Stimulated activated naive CD8-positive, alpha-beta T cell treated with anti-CD3 and anti-CD28 coated beads, Interleukin-15, amount 100 ng/mL, for 72 hours (primary cell): Measurements from ENCODE around the gene DPP9.
A peak's percentile ranks its signal among the peaks of the same experiment; 100 is the strongest.
"Not testable (repeated sequence)": the region's sequence is repeated elsewhere in the genome, so short reads cannot be mapped to it uniquely, and the experiment has no call there.

Experiments
- ATAC-seq: fragments of 150-1000 bp; cut with Tn5 transposase; 2 replicates; pipeline ENCODE4 v1.10.0; 2021; ENCODE audit warnings: mild to moderate bottlenecking, moderate library complexity
- DNase-seq, 2 donors: peaks; one replicate each; pipeline ENCODE4 v3.0.0; 2021 to 2022
- H3K27ac Mint-ChIP-seq, 2 donors: one replicate each; pipeline ENCODE4 v1.8.0; 2022; ENCODE audit warnings: mild to moderate bottlenecking in 2 of 2, mixed read lengths in 2 of 2, moderate library complexity in 2 of 2
- H3K27me3 Mint-ChIP-seq: one replicate; pipeline ENCODE4 v1.8.0; 2022; ENCODE audit warnings: mixed read lengths
- H3K4me1 Mint-ChIP-seq: one replicate; pipeline ENCODE4 v1.8.0; 2022; ENCODE audit warnings: mild to moderate bottlenecking, mixed read lengths
- H3K4me3 Mint-ChIP-seq, 2 donors: one replicate each; pipeline ENCODE4 v1.8.0; 2022; ENCODE audit warnings: mild to moderate bottlenecking in 2 of 2, mixed read lengths in 2 of 2, moderate library complexity in 1 of 2
- H3K9me3 Mint-ChIP-seq, 2 donors: one replicate each; pipeline ENCODE4 v1.8.0; 2022; ENCODE audit warnings: mixed read lengths in 2 of 2

DPP9 gene

GRCh38 chr19:4745986-4746385 lies 22.3 kb upstream of the DPP9 start:
- Mint-ChIP-seq H3K9me3 (no peaks in the 10 kb centered on the region), H3K27ac (no peak overlapping the region), H3K27me3 (peaks cover 56% of the 10 kb centered on the region), H3K4me3 (no peak overlapping the region), H3K4me1 (no peaks in the 10 kb centered on the region)
- DNase-seq (no peak), ATAC-seq (no peak)

- not testable (repeated sequence) for H3K4me1 Mint-ChIP-seq, ATAC-seq, DNase-seq, H3K9me3 Mint-ChIP-seq, H3K27ac Mint-ChIP-seq, H3K4me3 Mint-ChIP-seq
- H3K27me3 Mint-ChIP-seq: peaks cover 53% of the 10 kb centered on the region
Measured at GRCh38 chr19:4745175-4745574, 21.5 kb upstream of the DPP9 start.

GRCh38 chr19:4744451-4745174 lies 21.0 kb upstream of the DPP9 start:
- Mint-ChIP-seq H3K9me3 (no peaks in the 10 kb centered on the region), H3K4me1 (no peaks in the 10 kb centered on the region), H3K27me3 (peaks cover 47% of the 10 kb centered on the region), H3K27ac (no peak overlapping the region), H3K4me3 (no peak overlapping the region)
- ATAC-seq (no peak), DNase-seq (no peak)

- DNase-seq (no peak), ATAC-seq (no peak)
- peaks cover 42% of the 10 kb centered on the region for H3K27me3 Mint-ChIP-seq
- peak overlapping the region in 1 of 2 donors; percentile 0 for H3K27ac Mint-ChIP-seq
- H3K4me3 Mint-ChIP-seq: no peak overlapping the region
- H3K9me3 Mint-ChIP-seq: no peaks in the 10 kb centered on the region
- H3K4me1 Mint-ChIP-seq: no peaks in the 10 kb centered on the region
Measured at GRCh38 chr19:4742723-4743646, 19.3 kb upstream of the DPP9 start.

- peaks cover 32% of the 10 kb centered on the region for H3K27me3 Mint-ChIP-seq
- no peaks in the 10 kb centered on the region for H3K4me1 Mint-ChIP-seq
- DNase-seq: no peak
Measured at GRCh38 chr19:4740092-4740491, 16.4 kb upstream of the DPP9 start.

GRCh38 chr19:4738734-4739133 lies 15.1 kb upstream of the DPP9 start:
- no peaks in the 10 kb centered on the region for H3K4me1 Mint-ChIP-seq
- DNase-seq: no peak
- no peak overlapping the region for H3K27ac Mint-ChIP-seq
- H3K27me3 Mint-ChIP-seq: peaks cover 32% of the 10 kb centered on the region
- H3K9me3 Mint-ChIP-seq: no peaks in the 10 kb centered on the region
- H3K4me3 Mint-ChIP-seq: no peak overlapping the region
- ATAC-seq: no peak

More at GRCh38 chr19:4740092-4740491, 16.4 kb upstream of the DPP9 start:
- ATAC-seq: no peak
- Mint-ChIP-seq H3K4me3 (no peak overlapping the region), H3K9me3 (no peaks in the 10 kb centered on the region), H3K27ac (no peak overlapping the region)

- peaks cover 26% of the 10 kb centered on the region for H3K27me3 Mint-ChIP-seq
- no peak for ATAC-seq
- H3K4me1 Mint-ChIP-seq: no peaks in the 10 kb centered on the region
- no peak overlapping the region for H3K27ac Mint-ChIP-seq
- no peak overlapping the region for H3K4me3 Mint-ChIP-seq
- no peaks in the 10 kb centered on the region for H3K9me3 Mint-ChIP-seq
- DNase-seq: no peak
Measured at GRCh38 chr19:4737955-4738600, 14.4 kb upstream of the DPP9 start.

- DNase-seq: no peak
Measured at GRCh38 chr19:4733755-4734345, 10.2 kb upstream of the DPP9 start.

GRCh38 chr19:4732680-4733114 lies 9.1 kb upstream of the DPP9 start:
- ATAC-seq (peak; percentile 95), DNase-seq (peak; percentile 54 to 67)
- no peaks in the 10 kb centered on the region for H3K9me3 Mint-ChIP-seq
- H3K27me3 Mint-ChIP-seq: no peaks in the 10 kb centered on the region
- H3K4me3 Mint-ChIP-seq: peak overlapping the region; percentile 38 to 55
- H3K4me1 Mint-ChIP-seq: peaks cover 6% of the 10 kb centered on the region
- H3K27ac Mint-ChIP-seq: no peak overlapping the region

More at GRCh38 chr19:4733755-4734345, 10.2 kb upstream of the DPP9 start:
- ATAC-seq: no peak
- Mint-ChIP-seq H3K4me3 (no peak overlapping the region), H3K27me3 (peaks cover 11% of the 10 kb centered on the region), H3K27ac (peak overlapping the region in 1 of 2 donors; percentile 77), H3K9me3 (no peaks in the 10 kb centered on the region), H3K4me1 (peaks cover 6% of the 10 kb centered on the region)

- H3K27me3 Mint-ChIP-seq: no peaks in the 10 kb centered on the region
- peaks cover 6% of the 10 kb centered on the region for H3K4me1 Mint-ChIP-seq
- ATAC-seq (peak; percentile 83), DNase-seq (peak; percentile 70 to 71)
- no peak overlapping the region for H3K4me3 Mint-ChIP-seq
- H3K27ac Mint-ChIP-seq: no peak overlapping the region
- H3K9me3 Mint-ChIP-seq: no peaks in the 10 kb centered on the region
Measured at GRCh38 chr19:4730740-4731171, 7.1 kb upstream of the DPP9 start.

GRCh38 chr19:4728871-4729270 lies 5.2 kb upstream of the DPP9 start:
- no peak overlapping the region for H3K27ac Mint-ChIP-seq
- ATAC-seq: no peak
- H3K4me3 Mint-ChIP-seq: no peak overlapping the region
- no peaks in the 10 kb centered on the region for H3K27me3 Mint-ChIP-seq
- DNase-seq: no peak
- H3K9me3 Mint-ChIP-seq: no peaks in the 10 kb centered on the region
- peaks cover 24% of the 10 kb centered on the region for H3K4me1 Mint-ChIP-seq

- Mint-ChIP-seq H3K27me3 (no peaks in the 10 kb centered on the region), H3K27ac (peak overlapping the region; percentile 76 to 96), H3K9me3 (no peaks in the 10 kb centered on the region), H3K4me1 (peaks cover 55% of the 10 kb centered on the region), H3K4me3 (peak overlapping the region; percentile 86 to 95)
- ATAC-seq (peak; percentile 15), DNase-seq (peak in 1 of 2 donors; percentile 12)
Measured at GRCh38 chr19:4722671-4723594, 709 bp downstream of the DPP9 start.

- ATAC-seq: no peak
Measured at GRCh38 chr19:4721196-4721595, 2.4 kb downstream of the DPP9 start.

GRCh38 chr19:4720037-4720700 lies 3.5 kb downstream of the DPP9 start:
- H3K4me1 Mint-ChIP-seq: peaks cover 49% of the 10 kb centered on the region

More at GRCh38 chr19:4721196-4721595, 2.4 kb downstream of the DPP9 start:
- peaks cover 55% of the 10 kb centered on the region for H3K4me1 Mint-ChIP-seq
- no peaks in the 10 kb centered on the region for H3K27me3 Mint-ChIP-seq
- H3K9me3 Mint-ChIP-seq: no peaks in the 10 kb centered on the region
- peak overlapping the region; percentile 61 to 86 for H3K4me3 Mint-ChIP-seq
- no peak for DNase-seq
- H3K27ac Mint-ChIP-seq: peak overlapping the region in 1 of 2 donors; percentile 46

More at GRCh38 chr19:4720037-4720700, 3.5 kb downstream of the DPP9 start:
- DNase-seq (no peak), ATAC-seq (no peak)
- Mint-ChIP-seq H3K9me3 (no peaks in the 10 kb centered on the region), H3K27me3 (no peaks in the 10 kb centered on the region), H3K4me3 (no peak overlapping the region), H3K27ac (peak overlapping the region; percentile 19 to 65)
